UCSD-AML1 (cell line): ENCODE results near the gene DGAT2.
"Not testable (repeated sequence)": the region's sequence is repeated elsewhere in the genome, so short reads cannot be mapped to it uniquely, and the experiment has no call there.

Source experiments
- DNase-seq: peaks from one replicate; lab custom pipeline; 2025; ENCODE audit not compliant: unreplicated experiment; lab: John Stamatoyannopoulos, UW

Gene DGAT2

DNA sequence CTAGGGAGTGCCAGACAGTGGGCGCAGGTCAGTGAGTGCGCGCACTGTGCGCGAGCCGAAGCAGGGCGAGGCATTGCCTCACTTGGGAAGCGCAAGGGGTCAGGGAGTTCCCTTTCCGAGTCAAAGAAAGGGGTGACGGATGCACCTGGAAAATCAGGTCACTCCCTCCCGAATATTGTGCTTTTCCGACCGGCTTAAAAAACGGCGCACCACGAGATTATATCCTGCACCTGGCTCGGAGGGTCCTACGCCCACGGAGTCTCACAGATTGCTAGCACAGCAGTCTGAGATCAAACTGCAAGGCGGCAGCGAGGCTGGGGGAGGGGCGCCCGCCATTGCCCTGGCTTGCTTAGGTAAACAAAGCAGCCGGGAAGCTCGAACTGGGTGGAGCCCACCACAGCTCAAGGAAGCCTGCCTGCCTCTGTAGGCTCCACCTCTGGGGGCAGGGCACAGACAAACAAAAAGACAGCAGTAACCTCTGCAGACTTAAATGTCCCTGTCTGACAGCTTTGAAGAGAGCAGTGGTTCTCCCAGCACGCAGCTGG is 19.8 kb upstream of the DGAT2 start:
- not testable (repeated sequence) for DNase-seq

DNA sequence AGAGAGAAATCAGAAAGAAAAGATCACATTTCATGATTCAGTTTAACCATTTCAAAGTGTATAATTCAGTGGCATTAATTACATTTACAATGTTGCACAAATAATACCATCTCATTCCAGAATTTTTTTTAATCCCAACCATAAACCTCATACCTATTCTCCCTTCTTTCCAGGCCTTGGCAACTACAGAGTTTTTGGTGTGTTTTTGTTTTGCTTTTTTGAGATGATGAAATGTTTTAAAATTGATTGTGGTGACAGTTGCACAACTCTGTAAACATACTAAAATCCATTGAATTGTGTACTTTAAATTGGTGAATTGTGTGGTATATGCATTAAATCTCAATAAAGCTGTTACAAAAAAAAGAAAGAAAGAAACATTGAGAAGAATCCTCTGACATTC is 13.6 kb upstream of the DGAT2 start:
- not testable (repeated sequence) for DNase-seq

DNA sequence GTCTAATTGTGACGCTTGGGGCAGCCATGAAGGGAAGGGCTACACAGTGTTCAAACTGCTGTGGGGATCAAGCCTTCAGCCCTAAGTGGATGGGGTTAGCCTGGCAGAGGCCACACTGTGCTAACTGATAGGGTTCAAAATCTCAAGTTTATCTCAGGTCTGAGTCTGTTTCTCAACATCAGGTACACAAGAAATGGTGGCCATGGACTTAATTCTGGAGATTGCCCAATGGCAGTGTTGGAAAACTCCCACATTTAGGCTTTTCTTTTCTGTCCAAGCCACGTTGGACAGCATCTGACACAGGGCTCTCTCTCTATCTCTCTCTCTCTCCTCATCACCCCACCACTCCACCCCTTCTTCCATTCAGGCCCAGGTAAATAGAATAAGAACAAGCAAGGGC is 10.9 kb upstream of the DGAT2 start:
- DNase-seq, result no peak

DNA sequence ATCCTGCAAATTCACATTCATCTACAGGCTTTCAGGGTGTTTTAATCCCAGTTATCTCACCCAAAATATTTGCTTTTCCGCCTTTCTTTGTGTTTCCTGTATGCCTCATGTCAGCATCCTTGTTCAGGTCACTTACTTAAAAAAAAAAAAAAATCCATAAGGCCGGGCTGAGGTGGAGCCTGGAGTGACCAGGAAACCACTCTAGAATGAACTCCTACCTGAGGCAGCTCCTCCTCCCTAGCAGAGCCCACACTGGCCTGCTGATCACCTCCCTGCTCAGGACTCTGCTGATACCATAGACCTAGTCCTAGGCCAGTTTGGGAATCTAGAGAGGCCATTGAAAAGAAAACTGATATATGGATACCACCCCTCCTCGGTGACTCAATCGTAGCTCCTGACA is 8.7 kb upstream of the DGAT2 start:
- no peak for DNase-seq

DNA sequence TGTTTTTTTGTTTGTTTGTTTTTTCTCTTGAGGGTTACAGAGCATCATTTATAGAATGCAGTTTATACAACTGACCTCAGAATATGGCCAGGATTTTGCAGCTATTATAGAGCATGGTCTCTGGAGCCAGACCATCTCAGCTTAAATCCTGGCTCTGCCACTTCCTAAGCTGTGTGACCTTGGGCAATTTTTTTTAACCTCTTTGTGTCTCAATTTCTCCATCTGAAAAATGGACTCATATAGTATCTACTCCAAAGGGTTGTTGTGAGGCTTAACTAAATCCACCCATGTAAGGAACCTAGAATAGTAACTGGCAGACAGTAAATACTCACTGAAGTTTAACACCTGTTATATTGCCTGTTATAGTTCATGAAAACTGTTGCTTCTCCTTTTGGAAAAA is 8.3 kb upstream of the DGAT2 start:
- no peak for DNase-seq

DNA sequence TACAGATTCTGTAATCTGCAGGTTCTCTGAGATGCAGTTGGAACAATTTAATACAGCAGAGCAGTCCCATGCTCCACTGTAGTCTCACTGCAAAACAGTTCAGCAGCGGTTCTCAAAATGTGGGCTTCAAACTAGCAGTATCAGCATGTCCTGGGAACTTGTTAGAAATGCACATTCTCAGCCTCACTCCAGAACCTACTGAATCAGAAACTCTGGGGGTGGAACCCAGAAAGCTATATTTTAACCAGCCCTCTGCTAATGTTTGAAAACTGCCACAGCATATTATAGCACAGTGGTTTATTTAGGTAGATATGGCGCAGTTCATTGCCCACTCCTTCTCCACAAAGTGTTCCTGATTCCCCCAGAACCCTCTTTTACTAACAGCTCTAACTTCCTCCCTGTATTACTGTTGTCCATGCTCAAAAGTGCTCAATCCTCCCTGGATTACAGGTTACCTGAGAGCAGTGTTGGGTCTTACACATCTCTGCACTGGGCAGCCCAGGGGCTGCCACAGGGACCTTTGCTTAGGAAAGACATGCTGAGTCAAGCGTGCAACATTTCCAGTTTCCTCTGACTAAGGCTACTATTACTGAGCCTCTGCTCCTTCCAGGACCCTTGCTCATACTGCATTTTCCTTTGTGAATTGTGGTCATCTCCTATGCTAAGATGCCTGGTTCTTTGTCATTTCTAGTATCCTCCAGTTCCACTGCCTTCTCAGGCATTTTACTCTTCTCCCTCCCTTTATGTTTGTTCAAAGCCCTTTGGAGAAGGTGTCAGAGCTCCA is 7.7 kb upstream of the DGAT2 start:
- DNase-seq, result no peak

DNA sequence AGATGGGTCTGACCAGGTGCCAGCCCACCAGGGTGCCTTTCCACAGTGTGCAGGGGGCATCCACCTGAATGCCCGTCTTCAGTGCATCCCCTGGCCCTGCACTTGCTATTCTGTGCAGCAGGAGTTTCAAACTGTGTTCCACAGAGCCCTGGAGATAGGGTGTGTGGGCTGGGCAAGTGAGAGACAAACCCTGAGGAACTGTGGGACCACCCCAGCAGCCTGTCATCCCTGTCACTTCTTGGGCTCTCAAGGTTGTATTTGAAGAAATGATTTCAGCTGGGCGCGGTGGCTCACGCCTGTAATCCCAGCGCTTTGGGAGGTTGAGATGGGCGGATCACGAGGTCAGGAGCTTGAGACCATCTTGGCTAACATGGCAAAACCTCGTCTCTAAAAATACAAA is 6.4 kb upstream of the DGAT2 start:
- DNase-seq, result no peak

DNA sequence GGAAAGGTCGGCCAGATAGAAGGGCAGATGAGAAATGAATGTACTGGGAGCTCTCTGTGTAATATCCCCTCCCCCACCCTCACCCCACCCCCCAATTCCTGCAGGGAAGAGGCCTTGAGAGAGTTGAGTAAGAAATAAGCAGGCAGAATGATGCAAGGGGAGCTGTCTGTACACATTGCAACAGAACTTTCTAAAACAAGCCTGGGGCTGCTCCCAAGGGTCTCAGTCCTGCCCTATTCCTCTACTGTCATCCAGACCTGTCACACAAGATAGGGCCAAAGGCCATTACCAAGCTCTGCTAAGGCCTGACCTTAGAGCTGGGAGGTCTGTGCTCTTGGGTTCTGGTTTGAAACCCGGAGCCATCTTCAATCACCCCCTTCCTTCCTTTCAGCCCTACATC is 5.7 kb upstream of the DGAT2 start:
- DNase-seq, result no peak

DNA sequence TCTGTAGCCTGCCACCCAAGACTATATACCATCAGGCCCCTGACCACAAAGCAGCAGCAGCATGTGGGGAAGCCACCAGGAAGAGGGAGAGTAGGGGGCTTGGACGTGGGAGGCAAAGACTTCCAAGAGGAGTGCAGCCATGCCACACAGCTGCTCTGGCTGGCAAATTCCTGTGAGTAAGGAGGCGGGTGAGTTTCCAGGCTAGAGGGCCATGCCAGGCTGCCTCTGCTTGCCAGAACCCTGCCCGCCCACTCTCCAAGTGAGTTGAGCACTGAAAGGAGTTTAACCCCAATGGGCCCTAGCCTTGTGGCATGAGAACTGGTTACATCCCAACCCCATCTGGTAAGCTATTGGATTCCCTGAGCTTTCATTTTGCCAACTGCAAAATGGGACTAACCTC is 4.7 kb upstream of the DGAT2 start:
- DNase-seq, result no peak

DNA sequence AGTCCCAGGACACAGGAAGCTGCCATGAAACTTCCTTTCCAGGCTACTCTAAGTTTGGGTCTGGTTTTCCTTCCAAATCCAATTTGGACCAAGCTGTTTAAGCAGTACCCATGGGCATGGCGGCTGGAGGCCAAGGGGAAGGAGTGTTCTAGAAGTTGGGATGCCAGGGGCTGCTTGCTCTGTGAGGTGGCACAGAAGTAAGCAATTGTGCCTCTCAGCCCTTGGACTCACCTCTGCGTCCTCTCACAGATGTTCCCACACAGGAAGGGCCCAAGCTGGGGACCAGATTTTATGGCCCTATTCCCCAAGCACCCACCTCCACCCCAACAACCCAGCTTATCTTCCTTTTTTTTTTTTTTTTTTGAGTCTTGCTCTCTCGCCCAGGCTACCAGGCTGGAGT is 3.5 kb upstream of the DGAT2 start:
- no peak for DNase-seq

DNA sequence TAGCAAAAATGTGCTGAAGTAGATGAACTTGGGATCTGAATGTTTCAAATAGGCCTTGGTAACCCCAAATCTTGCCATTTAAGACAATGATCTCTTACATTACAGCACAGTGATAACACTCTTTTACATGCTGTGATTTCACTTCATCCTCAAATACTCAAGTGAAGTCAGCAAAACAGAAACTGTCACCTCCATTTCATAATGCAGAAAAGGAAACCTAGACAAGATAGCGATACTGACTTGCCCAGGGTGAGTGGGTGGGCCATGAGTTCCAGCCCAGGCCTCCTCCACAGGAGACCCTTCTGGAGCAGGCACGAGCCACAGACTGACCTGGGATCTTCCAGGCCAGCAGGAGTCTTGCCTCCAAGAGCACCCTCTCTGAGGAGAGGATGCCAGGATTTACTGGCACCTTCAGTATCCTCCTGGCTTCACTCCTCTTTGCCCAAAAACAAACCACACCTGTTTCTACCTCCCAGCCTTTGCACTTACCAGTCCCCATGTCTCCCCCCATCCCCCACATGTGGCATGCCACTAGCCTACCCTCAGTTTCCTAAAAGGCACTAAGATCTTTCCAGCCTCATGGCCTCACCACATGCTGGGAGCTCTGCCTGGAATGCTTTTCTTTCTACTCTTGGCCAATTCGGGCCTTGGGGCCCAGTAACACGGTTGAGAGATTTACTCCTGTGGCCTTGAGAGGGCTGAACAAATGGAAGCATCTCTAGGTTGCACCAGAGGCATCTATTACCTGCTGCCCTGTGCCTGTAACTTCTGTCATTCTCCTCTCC is 1.9 kb upstream of the DGAT2 start:
- no peak for DNase-seq

DNA sequence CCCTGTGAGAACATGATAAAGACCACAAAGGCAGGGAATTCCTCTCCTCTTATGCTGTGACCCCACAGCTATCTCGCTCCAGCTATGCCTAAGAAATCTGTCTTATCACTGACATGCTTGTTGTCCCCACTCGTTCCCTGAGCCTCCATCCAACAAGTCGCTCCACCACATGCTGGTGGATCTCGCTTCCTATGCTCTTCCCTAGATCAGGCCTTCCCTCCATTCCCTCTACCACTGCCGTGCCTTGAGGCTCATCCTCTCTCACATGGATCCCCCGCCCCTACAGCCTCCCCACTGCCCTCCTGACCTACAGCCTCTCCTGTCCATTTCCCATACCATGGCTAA is 1.4 kb upstream of the DGAT2 start:
- no peak for DNase-seq

DNA sequence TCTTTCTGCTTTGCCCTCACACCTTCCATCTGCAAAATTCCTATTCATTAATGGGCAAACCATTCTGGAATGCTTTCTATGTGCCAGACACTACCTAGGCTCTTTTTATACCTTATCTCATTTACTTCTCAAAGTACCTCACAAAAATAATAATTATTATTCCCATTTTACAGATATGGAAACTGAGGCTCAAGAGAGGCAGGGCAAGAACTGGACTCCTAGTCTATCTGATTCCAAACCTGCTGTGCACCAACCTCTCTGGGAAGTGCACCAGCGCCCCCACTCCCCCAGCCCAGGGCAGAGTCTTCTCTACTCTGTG is 826 bp upstream of the DGAT2 start:
- no peak for DNase-seq

DNA sequence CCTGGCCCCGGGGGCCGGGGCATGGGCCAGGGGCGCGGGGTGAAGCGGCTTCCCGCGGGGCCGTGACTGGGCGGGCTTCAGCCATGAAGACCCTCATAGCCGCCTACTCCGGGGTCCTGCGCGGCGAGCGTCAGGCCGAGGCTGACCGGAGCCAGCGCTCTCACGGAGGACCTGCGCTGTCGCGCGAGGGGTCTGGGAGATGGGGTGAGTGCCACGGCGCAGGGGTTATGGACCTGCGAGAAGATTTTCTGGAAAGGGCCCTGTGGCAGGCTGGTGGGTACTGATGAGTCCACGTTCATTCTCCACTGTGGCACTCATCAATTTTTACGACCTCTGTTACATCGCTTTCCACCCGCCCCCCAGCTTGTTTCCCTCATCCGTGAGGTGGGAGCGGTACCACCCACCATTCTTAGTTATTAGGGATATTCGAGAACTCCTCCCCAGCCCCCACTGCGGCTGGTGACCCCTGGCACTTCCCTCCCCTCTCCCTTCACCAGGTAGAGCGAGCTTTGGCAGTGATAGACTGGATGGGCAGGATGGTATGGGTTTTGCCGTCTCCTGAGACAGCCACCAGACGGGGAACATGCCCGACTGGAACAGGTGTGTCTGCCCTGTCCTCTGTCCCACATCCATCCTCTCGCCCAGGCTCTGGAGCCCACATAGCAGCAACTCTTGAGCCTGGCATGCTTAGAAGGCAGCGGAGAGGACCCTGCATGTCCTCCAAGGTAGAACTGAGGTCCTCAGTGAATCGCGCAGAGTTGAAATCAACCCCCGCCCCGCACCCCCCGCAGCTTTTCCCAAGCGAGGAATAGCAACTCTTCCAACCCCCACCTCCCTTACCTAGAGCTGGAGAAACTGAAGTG is 562 bp downstream of the DGAT2 start:
- no peak for DNase-seq

DNA sequence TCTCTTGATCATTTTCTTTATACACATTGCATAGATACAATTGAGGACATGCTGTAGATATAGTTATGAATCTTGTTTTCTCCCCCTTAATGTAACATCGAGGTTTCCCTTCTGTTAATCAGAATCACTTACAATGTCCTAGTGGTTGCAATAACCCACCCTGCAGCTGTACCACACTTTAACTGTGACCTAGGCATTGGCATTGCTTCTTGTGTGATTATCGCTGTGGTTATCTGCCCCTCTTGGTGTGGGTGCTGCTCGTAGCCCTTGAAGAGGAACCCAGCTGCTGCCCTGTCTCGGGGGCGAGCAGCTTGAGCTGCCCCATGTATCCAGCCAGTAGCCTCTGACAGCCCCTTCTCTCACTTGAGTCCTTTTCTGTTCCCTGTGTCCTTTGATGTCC is 1.5 kb downstream of the DGAT2 start:
- DNase-seq, result no peak

DNA sequence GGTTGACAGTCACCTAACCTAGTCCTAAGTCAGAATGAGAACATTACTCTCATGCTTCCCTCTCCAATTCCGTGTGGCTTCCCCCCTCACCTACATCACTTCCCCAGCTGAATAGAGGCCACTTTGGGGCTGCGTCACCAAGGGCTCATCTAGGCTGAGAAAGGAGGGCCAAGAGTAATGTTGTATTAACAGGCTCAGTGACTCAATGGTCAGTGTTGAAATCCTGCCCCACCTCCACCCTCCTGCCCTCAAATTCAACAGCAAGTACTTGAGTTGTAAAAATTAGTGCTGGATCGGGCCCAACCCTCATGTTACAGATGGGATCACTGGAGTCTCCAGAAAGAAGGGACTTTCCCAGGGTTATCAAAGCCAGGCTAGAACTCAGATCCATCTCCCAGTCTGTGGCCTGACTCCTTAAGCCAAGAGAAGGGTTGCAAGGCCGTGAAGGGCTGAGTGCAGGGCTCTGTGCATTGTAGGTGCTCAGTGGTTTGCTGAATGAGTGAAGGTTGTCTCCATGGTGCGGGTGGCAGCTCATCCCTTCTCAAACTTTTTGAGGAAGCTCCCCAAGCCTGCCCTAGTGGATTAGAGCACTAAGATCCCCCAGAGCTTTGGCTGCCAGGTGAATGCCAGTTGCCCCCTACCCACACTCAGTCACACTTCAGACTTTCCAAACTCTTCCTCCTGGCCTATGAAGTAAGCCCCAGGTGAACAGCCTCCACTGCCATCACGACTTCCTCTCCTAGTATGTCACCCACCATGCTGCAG is 3.2 kb downstream of the DGAT2 start:
- no peak for DNase-seq

DNA sequence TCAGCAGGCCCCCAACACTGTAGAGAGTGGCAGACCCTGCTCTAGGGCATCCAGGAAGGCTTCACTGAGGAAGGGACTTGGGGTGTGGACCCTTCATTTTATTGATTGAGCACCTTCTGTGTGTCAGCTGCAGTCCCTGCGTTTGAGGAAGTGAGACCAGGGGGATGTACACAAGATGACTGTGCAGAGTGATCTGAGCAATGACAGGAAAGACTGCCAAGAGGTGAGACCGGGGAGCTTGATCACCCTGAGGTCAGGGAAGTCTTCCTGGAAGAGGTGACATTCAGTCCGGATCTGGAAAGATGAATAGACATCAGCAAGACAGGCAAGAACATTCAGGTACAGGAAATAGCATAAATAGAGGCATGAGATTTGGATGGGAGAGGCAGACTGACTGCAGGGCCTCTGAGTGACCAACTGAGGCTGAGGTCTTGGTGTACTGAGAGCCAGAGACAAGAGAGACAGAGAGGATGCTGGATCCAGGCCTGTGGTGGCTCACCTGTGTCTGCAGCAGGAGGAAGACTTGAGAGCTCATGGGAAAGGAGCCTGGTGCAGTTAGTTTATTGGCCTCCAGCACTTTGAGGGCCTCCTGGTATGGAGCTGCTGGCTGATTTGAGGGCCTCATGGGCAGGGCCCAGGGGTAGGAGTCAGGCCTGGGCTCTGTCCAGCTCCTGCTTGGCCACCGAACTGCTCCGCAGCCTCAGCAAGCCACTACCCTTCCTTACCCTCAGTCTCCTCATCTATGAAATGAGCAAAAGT is 5.2 kb downstream of the DGAT2 start:
- DNase-seq, result no peak

DNA sequence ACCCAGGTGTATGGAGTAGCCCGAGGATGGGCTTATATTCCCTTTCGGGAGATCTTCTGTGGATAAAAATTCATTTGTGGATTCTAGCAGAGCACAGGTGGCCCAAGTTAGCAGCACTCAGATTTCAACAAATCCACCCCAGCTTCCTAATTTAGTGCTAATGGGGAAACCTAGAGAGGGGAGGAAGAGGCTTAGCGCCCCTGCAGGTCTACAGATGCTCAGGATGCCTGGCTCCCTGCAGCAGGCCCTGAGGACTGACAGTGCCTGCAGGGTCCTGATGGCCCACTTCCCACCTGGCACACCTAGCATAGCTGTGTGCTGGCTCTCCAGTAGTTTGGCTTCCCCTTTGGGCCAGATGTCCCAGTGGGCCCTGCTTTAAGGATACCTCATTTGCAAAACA is 6.5 kb downstream of the DGAT2 start:
- DNase-seq, result no peak

DNA sequence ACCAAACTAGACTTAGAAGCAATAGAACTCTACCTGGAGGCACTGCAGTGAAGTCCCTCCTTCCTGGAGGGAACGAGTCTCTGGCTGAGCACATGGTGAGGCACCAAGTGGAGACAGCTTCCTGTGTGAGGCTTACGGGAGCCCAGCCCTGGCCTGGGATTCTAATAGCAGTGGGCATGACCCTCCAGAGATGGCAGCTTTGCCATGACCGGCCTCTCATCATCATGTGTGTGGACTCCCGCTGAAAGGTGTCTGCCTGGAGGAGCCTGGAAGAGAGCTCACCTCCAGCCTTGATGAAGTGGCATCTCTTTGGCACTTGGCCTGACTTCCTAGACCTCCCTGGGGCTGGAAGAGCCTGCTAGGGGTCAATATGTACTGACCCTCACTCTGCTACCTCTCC is 8.0 kb downstream of the DGAT2 start:
- no peak for DNase-seq

DNA sequence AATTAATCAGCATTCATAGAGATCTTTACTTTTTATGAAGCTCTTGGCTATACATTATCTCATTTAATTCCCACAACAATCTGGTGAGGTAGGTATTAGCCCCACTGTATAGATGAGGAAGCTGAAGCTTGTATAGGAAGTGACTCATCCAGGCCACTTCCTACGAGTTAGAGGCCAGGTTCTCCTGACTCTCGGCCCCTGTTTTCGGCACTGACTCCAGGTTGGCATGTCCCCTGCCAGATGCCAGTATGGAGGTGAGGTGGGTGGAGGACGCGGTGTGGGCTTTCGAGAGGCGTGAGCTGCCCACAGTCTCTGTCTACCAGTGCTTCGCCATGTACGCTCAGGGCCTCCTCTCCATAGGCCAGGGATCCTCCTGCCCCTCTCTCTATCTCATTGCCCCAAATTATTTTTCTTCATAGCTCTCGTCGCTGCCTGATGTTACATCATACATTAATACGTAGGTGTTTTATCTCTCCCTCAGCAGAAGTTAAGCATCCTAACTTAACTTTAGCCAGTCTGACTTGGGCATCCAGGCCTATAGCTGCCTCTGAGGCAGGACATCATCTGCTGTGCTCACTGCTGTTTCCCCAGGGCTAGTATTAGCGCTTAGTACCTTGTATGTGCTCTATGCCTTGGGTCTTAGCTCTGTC is 9.0 kb downstream of the DGAT2 start:
- DNase-seq, result no peak
